RWPE1 (cell line): ENCODE data around the gene MAP1S.

Source experiments
- CTCF ChIA-PET: fragments of 350-600 bp; sonication (Branson Sonifier 250); formaldehyde crosslinking; extraction: SDS; loops from one replicate; lab custom pipeline; 2021; lab: Yijun Ruan, JAX
- POLR2A ChIA-PET: fragments of 400-600 bp; formaldehyde crosslinking; extraction: SDS; loops from one replicate; lab custom pipeline; 2020; ENCODE audit warnings: antibody characterized with exemption; ENCODE audit not compliant: low non-redundant PET; lab: Yijun Ruan, JAX
- DNase-seq: peaks from one replicate; pipeline ENCODE4 v3.0.0; 2012; ENCODE audit warnings: low spot score
- H3K27ac ChIP-seq: fragments of 450-650 bp; 2 replicates; pipeline ENCODE4 v1.5.1; 2017
- TF ChIP-seq, protein P1 (sequence below): fragments of 450-650 bp; conservative IDR thresholded peaks from 2 replicates; pipeline ENCODE4 v1.5.1; 2017; ENCODE audit warnings: low read depth, mild to moderate bottlenecking

The MAP1S gene

DNA sequence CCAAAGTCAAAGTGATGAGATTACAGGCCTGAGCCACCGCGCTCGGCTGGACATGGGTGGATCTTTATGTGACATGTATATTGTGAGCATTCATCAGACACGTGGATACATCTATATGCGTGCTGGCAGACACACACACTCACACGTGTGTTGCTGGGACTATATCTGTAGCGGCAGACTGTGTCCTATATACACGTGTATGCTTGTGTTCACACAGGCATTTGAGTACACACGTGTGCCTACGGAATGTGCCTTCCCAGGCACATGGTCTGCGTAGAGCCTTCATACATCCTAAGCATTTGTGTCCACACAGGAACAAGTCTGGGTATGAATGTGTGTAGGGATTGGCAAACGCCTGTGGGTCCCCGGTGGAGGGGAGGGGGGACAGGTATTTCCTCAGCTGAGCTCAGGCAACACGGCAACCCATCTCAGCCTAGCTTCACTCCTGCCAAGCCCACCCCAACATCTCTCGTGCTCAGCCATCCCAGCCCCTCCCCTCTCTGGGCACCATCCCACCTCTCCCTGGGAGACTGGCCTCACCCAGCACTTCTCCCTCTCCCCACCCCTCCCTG is 33.7 kb upstream of the MAP1S start:
- no peak for DNase-seq
- CTCF ChIA-PET = no interaction called here
- POLR2A ChIA-PET = no interaction called here
- no peak overlapping the region for H3K27ac ChIP-seq
- TF ChIP-seq, protein P1, sequence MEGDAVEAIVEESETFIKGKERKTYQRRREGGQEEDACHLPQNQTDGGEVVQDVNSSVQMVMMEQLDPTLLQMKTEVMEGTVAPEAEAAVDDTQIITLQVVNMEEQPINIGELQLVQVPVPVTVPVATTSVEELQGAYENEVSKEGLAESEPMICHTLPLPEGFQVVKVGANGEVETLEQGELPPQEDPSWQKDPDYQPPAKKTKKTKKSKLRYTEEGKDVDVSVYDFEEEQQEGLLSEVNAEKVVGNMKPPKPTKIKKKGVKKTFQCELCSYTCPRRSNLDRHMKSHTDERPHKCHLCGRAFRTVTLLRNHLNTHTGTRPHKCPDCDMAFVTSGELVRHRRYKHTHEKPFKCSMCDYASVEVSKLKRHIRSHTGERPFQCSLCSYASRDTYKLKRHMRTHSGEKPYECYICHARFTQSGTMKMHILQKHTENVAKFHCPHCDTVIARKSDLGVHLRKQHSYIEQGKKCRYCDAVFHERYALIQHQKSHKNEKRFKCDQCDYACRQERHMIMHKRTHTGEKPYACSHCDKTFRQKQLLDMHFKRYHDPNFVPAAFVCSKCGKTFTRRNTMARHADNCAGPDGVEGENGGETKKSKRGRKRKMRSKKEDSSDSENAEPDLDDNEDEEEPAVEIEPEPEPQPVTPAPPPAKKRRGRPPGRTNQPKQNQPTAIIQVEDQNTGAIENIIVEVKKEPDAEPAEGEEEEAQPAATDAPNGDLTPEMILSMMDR = no peak

DNA sequence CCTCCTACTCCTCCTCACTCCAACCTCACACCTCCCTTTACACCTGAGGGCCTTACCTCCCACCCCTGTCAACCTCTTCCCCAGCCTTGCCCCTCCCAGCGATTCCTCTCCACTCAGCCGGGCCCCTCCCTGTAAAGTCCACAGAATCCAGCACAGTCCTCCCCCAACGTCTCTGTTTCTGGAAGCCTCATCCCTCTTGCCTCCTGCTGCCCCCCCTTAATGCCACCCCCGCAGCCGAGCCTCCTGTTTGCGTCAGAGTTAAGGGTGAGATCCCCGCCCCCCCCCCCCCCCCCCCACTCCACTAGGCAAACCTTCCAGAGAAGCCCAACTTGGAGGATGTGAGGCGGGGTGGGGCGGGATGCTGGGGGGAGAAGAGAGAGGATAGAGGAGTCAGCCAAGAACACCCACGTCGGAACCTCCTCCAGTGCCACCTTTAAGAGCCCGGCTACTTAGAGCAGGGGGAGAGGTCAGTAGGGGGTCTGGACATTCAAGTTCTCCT is 33.2 kb upstream of the MAP1S start:
- POLR2A ChIA-PET = no interaction called here
- TF ChIP-seq, protein P1 = no peak
- DNase-seq = no peak
- H3K27ac ChIP-seq = no peak overlapping the region
- CTCF ChIA-PET = no interaction called here

DNA sequence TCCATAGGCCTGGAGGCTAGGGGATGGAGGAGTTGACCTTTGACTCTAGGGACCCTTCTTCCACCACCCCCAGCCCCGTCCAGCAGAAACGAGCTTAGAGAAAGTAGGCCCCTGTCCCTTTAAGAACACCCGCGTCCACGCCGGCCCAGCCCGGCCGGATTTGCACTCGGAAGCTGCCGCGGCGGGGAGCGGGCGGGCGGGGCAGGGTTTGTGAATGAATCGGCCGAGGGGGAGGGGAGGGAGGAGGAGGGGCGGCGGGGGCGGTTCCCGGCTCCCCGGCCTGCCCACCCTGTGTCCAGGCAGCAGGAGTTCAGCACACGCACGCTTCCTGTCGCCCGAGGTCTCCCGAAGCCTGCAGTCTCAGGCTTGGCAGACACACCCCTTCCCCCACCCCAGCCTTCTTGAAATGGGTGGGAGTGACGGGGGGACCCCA is 32.7 kb upstream of the MAP1S start:
- TF ChIP-seq, protein P1 = no peak
- DNase-seq = peak; percentile 44
- ChIA-PET POLR2A (no interaction called here), CTCF (no interaction called here)
- H3K27ac ChIP-seq = no peak overlapping the region

DNA sequence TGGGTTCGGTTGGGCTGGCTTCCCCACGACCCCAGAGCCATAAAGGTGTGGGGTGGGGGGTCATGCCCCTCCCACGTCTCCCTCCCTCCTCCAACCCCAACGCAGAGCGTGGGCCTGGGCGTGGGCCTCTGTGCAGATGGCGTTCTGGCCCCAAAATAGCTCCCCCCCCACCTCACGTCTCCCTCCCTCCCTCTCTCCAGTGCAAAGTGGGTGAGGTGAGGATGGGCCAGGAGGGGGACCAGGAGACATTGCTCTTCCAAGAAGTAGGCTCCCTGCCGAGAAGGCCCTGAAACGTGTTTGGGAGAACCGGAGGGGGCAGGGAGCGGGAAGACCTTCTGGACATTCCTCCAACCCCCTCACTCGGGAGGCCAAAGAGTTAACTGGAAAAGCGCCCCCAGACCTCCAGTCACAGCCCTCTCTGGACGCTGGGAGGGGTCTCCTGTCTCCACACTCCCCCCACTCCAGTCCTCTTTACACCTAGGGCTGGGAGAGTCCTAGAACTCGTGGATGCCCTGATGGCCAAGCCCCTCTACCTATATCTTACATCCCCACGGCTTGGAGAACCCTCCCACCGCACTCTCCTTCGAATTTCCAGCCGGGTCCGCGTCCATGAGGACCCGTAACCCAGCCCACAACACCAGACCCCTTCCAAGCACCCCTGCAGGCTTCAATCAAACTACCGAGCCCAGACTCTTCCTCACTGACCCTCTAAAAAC is 32.0 kb upstream of the MAP1S start:
- ChIA-PET POLR2A (no interaction called here), CTCF (no interaction called here)
- no peak overlapping the region for H3K27ac ChIP-seq
- no peak for DNase-seq
- TF ChIP-seq, protein P1 = no peak

DNA sequence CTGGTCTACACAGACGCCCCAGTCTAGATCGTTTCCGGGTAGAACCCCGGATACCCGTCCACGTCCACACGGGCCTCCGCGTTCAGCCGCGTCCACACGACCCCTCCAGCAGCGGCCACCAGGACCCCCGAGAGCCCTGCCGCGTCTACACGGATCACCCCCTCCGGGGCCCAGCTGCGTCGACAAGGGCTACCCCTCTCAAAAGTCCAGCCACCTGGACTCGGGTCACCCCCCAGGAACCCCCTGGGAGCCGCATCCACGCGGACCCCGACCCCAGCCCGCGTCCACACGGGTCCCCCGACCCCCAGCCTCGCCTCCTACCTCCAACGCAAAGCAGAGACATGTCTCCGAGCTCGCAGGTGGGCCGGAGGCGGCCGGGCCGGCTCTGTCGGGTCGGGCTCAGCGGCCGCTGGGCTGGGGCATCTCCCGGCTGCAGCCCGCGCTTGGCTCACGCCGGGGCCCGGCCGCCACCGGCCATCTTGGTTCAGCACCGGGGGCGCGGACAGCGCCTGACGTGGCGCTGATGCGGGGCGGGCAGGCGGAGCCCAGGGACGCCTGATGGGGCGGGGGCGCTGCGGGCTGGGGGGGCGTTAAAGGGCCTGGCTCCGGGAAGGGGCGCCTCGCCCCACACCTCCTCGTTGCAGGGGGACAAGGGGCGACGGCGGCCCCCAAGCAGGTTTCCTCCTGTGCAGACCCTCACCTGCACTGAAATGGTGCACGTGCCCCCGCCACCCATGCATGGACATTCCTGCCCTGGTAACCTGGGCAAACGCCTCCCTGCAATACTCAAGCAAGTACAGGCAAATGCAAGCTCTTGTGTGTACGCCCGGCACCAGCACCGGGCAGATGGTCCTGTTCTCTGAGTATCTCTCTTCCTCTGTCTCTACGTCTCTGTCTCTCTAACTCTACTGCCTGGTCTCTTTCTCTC is 31.2 kb upstream of the MAP1S start, which contains the start of gene UNC13A:
Gene UNC13A, minus strand, starts transcription at position 498 of the 928 bp plus-strand sequence. Its CDS starts 155 bp downstream, at position 343.
- ChIA-PET POLR2A (no interaction called here), CTCF (interaction anchor here (0.6 to 0.7 kb wide), 2 partner anchors 34 to 96 kb away, joined by 3 read pairs; no protein-coding TSS in a partner anchor)
- peak; percentile 73 for DNase-seq
- TF ChIP-seq, protein P1 = no peak
- H3K27ac ChIP-seq = no peak within 1 kb of the TSS
